ENCODE measurements around the gene CSNK2A3.
"Not testable (repeated sequence)": the region's sequence is repeated elsewhere in the genome, so short reads cannot be mapped to it uniquely, and the experiment has no call there.

Gene CSNK2A3

DNA sequence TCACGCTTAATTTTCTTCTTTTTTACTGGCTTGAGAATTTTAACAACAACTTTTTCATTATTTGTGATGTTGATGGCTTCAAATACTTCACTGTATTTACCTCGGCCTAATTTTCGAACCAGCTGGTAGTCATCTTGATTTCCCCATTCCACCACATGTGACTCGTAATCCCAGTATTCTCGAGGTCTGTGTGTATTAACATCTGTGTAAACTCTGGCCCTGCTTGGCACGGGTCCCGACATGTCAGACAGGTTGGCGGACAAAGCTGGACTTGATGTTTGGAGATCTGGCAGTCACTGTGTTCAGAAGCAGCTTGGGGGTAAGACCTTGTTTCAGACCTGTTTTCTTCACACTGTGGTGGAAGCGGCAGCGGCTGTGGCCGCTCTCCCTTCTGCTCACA lies at the start of gene CSNK2A3:
Gene CSNK2A3 (minus strand): TSS at position 373 of the 400 bp plus-strand sequence. CDS start 131 bp downstream, at position 242.
- not testable (repeated sequence) for DNase-seq

DNA sequence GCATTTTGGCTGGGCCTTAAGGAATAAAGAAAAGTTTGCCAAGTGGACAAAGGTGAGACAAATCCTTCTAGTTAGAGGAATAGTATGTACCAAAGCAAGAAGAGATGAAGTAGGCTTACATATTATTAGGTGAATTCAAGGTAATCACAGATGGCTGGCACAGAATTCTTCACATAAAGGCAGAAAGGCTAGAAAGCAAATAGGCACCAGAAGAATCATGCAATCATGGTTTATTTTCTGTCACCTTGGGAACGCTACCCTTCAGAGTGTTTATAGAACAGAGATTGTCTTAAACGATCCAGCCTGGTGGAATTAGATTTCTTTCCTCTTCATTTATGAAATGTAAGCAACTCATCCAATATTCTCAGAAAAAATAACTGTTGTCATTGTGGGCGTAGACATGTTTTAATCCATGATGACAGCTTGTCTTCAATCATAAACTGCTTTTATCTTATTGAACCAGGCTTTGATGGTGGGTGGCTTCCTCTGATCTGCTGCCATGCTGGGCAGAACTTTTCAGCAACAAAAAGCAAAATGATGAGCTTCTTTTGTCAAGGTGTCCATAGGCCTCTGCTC lies 49.0 kb upstream of the CSNK2A3 start:
- no peak for DNase-seq

GRCh38 chr11:11400635-11401232 lies 47.7 kb upstream of the CSNK2A3 start:
- no peak for DNase-seq

DNA sequence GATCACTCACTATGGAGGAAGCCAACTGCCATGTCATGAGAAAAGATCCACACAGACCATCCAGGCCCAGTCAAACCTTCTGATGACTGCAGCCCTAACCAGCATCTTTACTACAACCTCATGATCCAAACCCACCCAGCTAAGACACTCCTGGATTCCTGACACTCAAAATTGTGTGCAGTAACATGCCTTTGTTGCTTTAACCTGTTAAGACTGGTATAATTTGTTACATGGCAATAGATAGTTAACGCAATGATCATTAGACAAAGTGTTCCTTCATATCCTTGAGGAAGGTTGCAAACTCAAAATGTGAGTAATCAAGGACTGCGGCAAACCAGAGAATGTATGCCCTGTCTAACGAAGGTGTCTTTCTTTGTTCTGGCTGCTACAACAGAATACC lies 47.1 kb upstream of the CSNK2A3 start:
- no peak for DNase-seq

DNA sequence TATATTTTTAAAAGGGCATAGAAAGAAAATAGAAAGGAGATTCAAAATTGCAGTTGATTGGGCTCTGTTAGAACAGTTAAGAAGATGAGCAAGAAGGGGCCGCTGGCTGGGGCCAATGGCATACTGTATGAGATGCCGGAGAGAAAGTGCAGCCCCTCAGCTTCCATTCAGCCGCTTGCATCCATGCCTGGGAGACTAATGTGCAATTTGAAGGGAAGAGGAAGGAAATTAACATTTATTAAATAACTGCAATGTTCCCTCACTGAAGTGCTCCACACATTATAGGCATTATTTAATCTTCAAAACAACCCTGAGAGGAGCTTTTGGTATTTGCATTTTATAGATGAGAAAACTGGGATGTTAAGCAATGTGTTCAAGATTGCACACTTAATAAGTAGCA lies 44.7 kb upstream of the CSNK2A3 start:
- DNase-seq = no peak

GRCh38 chr11:11397036-11397415 lies 44.0 kb upstream of the CSNK2A3 start:
- no peak for DNase-seq

DNA sequence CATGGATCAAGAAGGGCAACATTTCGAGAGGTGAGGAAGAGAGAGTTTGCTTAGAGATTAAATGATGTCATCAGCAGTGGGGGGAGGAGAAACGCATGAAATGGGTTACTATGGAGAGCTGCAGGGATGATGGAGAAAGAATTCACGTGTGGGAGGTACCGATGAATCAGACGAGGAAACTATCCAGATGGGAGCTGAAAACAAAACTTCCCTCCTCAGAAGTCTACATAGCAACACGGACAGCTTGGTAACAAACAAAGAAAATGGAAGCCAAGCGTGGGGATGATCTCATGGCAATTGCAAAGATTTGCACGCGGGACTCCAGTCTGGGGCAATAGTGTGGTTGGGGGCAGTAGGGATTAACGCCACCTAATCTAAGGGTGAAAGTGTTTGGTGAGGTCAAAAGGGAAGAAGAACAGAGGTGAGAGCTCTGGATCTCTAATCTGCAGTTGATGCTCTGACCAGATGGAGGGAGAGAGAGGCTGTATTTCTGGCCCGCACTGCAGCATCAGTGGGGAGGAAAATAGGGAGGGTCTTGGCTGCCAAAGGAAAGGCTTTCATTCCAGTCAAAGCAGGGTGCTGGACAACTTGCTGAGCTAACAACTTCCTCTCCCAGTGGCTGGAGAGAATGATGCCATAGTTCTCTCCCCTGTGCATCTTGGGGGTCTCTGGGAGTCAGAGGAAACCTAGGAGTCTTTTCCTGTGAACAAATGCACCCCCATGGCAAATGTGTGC lies 43.4 kb upstream of the CSNK2A3 start:
- no peak for DNase-seq

DNA sequence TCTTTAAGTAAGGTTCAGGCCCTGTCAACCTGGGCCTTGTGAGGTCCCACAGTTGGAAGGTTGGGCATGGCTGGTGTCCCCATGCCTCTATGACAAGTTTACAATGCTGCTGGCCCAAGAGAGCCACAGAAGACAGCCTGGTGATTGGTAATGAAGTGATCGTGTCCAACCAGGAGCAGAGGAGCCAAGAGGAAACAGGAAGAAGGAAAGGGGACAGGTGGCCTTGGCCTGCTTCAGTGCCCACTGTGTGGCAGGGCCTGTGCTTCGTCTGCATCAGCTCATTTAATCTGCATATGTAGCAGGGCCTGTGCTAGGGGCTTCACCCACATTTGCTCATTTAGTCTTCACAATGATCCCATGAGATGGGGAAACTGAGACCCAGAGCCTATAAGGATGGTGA lies 42.1 kb upstream of the CSNK2A3 start:
- DNase-seq = no peak

DNA sequence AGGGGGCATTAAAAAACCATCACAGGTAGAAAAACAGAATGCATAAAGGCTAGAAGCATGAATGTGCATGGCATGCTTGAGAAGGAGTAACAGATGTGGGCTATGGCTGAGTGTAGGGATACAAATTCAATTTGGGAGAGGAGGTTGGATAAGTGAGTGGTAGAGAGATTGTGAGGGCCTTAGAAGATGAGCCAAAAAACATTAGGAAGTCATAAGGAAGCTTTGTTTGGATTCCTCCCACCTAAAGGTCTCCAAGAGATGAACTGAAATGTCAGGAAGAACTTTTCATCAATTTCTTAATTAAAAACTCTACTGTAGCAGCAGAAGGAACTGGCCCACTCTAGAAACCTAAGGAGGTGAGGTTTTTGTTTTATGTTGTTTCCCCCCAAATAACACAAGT lies 41.2 kb upstream of the CSNK2A3 start:
- DNase-seq = no peak

GRCh38 chr11:11391796-11392463 lies 38.9 kb upstream of the CSNK2A3 start:
- DNase-seq = no peak

DNA sequence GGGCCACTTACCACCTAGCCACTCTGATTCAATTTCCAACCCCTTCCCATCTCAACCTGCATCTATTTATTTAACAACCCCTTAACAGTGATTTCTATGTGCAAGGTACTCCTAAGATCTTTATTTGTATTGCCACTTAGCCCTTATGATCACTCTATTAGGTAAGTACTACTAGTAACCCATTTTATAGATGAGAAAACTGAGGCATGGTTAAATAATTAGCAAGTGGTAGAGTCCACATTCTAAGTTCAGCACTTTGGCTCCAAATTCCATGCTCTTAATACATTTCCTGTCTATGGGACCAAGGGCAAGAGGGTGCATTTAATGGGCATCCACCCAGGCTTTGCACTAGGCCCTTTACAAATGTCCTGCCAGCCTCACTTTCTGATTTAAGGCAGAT lies 38.1 kb upstream of the CSNK2A3 start:
- no peak for DNase-seq

DNA sequence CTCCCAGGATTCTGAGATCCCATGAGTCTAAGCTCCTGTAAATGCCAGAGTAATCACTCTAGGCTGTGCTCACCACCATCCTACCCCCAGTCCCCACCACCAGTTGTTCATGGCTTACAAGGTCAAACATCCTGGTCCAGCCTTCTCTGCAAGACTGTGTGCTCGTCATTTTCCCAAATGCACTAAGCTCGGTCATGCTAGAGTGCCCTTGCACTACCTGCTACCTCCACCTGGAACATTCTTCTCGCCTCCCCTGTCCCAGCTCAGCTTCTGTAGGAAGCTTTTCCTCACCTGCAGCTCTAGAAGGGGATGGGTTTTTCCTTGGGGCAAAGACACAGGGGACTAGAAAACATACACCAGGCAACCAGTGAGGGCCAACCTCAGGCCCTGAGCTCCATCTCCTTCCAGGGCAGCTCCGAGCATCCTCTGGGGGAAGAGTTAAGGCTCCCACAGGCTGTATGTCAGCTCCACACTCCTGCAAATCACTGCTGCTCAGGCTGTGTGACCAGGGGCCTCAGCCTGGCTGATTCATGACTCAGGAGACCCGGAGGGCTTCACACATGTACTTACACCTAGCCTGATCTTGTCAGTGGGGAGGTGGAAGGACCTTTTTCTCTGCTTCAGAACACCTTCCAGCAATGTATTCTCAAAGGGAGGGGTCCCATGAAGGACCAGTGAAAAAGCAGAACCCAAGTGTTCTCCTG lies 37.2 kb upstream of the CSNK2A3 start:
- no peak for DNase-seq

DNA sequence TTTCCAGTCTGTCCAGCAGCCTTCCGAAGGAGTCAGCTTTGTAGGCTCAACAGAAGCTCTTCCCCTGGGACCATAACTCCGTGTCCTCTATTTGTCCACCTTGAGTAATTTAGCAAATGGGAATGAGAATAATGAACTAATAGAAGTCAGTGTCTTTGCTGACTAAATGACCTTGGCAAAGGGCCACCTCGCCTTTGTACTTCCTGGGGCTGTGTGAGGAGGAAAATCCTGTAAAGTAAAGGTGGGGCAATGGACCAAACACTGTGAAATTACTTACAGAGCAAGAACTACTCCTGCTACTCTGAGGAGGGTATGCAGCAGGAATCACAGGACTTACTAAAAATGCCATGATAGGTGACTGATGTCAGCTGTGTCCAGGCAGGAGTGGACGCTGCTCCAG lies 36.2 kb upstream of the CSNK2A3 start:
- DNase-seq = no peak

- no peak for DNase-seq
Observed at GRCh38 chr11:11387622-11388305, 34.7 kb upstream of the CSNK2A3 start.

GRCh38 chr11:11387207-11387606 lies 34.2 kb upstream of the CSNK2A3 start:
- no peak for DNase-seq

- no peak for DNase-seq
Observed at GRCh38 chr11:11384829-11385228, 31.8 kb upstream of the CSNK2A3 start.

GRCh38 chr11:11383995-11384394 lies 30.9 kb upstream of the CSNK2A3 start:
- no peak for DNase-seq

DNA sequence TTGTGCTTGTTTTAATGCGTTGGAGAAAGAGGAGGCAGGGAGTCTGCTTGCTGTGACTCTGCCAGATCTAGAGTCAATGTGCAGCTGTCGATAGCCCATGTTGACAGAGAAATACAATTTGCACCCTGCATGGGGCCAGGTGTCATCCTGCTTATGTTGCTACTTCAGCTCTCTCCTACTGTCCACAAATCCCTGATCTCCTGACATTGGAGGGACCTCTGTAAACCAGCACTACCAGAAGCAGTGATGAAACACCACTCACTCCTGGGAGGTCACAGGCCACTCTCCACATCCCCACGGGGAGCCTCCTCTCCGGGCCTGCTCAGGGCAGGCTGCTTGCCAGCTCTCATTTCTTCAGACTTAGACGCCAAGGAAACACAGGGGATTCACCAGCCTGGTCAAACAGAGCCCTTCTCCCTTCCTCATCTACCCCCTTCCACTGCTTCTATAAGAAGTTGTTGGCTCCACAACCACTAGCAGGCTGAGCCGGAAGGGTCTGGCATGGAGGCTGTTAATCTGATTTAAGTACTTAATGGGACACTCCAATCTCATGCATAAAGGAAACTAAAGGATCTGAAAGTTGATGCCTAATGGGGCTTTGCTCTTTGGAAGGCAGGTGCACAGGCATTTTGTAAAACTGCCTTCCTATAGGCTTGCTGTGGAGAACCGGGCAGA lies 29.9 kb upstream of the CSNK2A3 start:
- no peak for DNase-seq

- DNase-seq = no peak
Observed at GRCh38 chr11:11381471-11382105, 28.5 kb upstream of the CSNK2A3 start.

- no peak for DNase-seq
Observed at GRCh38 chr11:11380883-11381282, 27.8 kb upstream of the CSNK2A3 start.

GRCh38 chr11:11380340-11380739 lies 27.3 kb upstream of the CSNK2A3 start:
- no peak for DNase-seq

DNA sequence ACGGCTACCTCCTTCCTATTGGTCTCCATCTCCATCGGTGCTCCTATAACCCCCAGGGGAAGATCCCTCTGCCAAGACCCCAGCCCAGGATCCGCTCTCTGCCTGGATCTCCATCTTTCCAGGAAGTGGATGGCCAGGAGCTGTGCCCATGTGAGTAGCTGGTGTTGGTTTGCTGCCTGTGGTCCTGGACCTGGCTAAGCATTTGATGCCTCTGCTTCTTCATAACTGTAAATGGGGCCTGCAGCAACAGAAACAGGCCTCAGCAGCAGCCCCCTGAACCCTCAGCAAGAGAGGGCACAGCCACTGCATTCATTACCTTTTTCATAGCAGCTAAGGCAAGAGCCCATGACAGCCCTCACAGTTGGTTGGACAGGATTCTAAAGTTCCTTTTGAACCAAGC lies 26.6 kb upstream of the CSNK2A3 start:
- DNase-seq = no peak
